Mesothelial cell of epicardium (in vitro differentiated cells): ENCODE results near the gene ZDHHC14. TPM values are rescaled to one million over a fixed set of nuclear protein-coding genes. Genes with fewer than 3 reads are reported as not detected.

Experiments
- DNase-seq, 2 experiments: peaks; one replicate each; pipeline ENCODE4 v3.0.0; 2021; ENCODE audit warnings: low spot score in 2 of 2; ENCODE audit not compliant: unreplicated experiment in 2 of 2
- H3K27ac Mint-ChIP-seq: 2 replicates; pipeline ENCODE4 v1.8.0; 2021; ENCODE audit warnings: mixed read lengths
- H3K27me3 Mint-ChIP-seq: 2 replicates; pipeline ENCODE4 v1.8.0; 2021; ENCODE audit warnings: low read depth, mixed read lengths
- H3K36me3 Mint-ChIP-seq: 2 replicates; pipeline ENCODE4 v1.8.0; 2021; ENCODE audit warnings: mixed read lengths
- H3K4me1 Mint-ChIP-seq: 2 replicates; pipeline ENCODE4 v1.8.0; 2021; ENCODE audit warnings: mixed read lengths
- H3K4me3 Mint-ChIP-seq: 2 replicates; pipeline ENCODE4 v1.8.0; 2021; ENCODE audit warnings: mild to moderate bottlenecking, moderate library complexity, mixed read lengths
- H3K9me3 Mint-ChIP-seq: 2 replicates; pipeline ENCODE4 v1.8.0; 2021; ENCODE audit warnings: mixed read lengths
- total RNA-seq: library from RNA; stranded (reverse); gene quantifications from 3 replicates; pipeline ENCODE4 v1.2.1, GENCODE V29; 2021
- TF ChIP-seq, protein P1 (sequence below): fragments of 200-600 bp; sonication (generic); IDR thresholded peaks from one replicate; pipeline ENCODE4 v1.5.0; 2021; ENCODE audit warnings: antibody characterized with exemption; ENCODE audit not compliant: unreplicated experiment

The ZDHHC14 gene
- total RNA-seq, 1 donor from 2014 or later, result 11.3 TPM

DNA sequence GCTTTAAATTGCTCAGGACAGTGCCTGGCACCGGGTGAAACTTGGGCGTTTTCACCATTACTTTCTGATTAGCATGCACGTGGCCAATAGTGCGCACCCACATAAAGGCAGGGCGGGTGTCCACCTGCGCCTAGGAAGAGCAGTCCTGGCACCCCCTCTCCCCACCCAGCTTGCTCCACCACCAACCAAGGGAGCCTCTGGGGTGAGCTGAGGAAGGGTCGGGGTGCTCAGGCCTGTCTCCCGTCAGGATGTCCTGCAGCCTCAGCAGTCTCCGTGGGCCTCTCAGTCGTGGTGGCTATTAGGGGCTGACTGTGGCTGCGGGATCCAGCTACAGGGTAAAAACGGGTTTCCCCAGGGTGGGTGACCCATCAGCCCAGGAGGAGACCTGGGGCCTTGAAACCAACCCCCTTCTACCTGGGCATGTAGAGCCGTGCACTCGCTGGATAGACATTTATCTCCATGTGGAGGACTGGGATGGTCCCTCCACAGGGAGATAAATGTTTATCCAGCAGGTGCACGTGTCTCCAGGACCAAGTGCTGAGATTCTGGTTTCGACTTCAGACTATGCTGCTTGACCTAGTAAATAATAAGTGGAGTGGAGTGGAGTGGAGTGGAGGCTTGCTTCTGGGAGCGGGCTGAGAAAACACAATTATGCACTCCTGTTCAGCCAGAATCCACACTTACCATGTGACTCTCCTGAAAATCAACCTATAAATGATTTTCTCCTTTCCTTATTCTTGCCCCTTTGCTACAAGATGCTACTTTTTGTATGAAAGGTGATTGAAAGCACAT, 91.1 kb downstream of the ZDHHC14 start:
- Mint-ChIP-seq H3K4me1 (peaks cover 3% of the 10 kb centered on the region), H3K27me3 (no peaks in the 10 kb centered on the region), H3K27ac (no peak overlapping the region), H3K36me3 (peaks cover 3% of the 10 kb centered on the region), H3K9me3 (peaks cover 21% of the 10 kb centered on the region), H3K4me3 (no peak overlapping the region)
- TF ChIP-seq, protein P1, sequence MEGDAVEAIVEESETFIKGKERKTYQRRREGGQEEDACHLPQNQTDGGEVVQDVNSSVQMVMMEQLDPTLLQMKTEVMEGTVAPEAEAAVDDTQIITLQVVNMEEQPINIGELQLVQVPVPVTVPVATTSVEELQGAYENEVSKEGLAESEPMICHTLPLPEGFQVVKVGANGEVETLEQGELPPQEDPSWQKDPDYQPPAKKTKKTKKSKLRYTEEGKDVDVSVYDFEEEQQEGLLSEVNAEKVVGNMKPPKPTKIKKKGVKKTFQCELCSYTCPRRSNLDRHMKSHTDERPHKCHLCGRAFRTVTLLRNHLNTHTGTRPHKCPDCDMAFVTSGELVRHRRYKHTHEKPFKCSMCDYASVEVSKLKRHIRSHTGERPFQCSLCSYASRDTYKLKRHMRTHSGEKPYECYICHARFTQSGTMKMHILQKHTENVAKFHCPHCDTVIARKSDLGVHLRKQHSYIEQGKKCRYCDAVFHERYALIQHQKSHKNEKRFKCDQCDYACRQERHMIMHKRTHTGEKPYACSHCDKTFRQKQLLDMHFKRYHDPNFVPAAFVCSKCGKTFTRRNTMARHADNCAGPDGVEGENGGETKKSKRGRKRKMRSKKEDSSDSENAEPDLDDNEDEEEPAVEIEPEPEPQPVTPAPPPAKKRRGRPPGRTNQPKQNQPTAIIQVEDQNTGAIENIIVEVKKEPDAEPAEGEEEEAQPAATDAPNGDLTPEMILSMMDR, result no peak
- DNase-seq, result peak in 1 of 2 experiments; percentile 31

DNA sequence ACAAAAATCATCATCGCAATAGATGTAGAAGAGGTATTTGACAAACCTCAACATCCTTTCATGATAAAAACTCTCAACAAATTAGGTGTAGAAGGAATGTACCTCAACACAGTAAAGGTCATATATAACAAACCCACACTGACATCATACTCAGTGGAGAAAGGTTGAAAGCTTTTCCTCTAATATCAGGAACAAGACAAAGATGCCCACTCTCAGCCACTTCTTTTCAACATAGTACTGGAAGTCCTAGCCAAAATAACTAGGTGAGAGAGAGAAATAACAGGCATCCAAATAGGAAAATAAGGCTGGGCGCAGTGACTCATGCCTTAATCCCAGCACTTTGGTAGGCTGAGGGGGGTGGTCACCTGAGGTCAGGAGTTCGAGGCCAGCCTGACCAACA, 95.8 kb downstream of the ZDHHC14 start:
- no peaks in the 10 kb centered on the region for H3K27me3 Mint-ChIP-seq
- TF ChIP-seq, protein P1, result no peak
- peaks cover 3% of the 10 kb centered on the region for H3K36me3 Mint-ChIP-seq
- peaks cover 3% of the 10 kb centered on the region for H3K4me1 Mint-ChIP-seq
- no peak for DNase-seq
- H3K4me3 Mint-ChIP-seq, result no peak overlapping the region
- H3K27ac Mint-ChIP-seq, result no peak overlapping the region
- peaks cover 21% of the 10 kb centered on the region for H3K9me3 Mint-ChIP-seq

DNA sequence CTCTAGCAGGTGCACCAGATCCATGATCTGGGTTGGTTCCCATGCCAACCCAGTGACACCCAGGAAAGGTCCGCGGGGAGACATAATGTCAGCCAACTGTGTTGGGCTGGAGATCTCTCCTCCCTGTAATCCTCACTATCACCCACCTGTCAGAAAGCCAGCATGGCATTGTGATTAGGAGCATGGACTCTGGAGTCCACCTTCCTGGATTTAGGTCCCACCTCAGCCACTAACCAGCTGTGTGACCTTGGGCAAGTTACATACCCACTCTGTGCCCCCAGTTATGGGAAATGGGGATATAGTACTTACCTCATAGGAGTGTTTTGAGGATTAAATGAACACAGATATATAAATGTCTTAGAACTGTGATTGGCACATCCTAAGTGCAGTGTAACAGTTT, 97.9 kb downstream of the ZDHHC14 start:
- peaks cover 25% of the 10 kb centered on the region for H3K9me3 Mint-ChIP-seq

DNA sequence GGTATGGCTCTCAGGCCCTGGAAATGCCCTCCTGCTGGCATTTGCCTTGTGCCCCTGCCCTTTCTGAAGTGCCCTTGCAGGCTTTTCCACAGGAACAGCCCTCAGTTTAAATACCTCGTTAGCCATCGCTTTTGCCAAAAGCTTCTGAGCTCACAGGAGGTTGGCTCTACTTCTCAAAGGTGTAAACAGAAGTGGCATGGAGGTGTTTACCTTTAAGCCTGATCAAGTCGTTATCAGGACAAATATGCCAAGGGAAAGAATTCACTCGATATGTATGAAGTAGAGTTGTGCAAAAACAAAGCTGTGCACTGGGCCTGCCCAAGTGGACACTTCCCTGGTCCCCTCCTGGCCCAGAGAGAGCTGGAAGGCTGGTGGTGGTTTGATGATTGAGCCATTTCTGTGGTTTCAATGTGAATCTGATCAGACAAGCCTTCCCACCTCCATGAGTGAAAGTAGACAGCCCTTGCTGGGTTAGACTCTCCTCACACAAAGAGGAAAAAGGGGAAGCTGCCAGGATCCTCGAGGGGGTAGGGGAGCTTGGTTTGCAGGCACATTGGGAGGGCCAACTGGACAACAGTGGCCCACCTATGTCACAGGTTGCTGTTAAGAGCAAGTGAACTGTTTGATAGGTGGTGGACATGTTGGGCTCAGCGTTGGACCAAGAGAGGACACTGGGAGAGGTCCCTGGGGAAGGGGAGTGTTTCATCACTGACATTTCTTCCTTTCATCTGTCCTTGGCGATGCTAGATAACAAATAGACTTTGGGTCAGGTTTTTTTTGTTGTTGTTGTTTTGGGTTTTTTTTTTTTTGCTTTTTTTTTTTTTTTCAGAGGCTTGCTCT, 98.7 kb downstream of the ZDHHC14 start:
- Mint-ChIP-seq H3K27ac (no peak overlapping the region), H3K4me3 (no peak overlapping the region), H3K4me1 (no peaks in the 10 kb centered on the region), H3K27me3 (no peaks in the 10 kb centered on the region), H3K36me3 (peaks cover 3% of the 10 kb centered on the region), H3K9me3 (peaks cover 24% of the 10 kb centered on the region)
- DNase-seq, result no peak
- TF ChIP-seq, protein P1, result no peak

More for the DNA sequence above, 97.9 kb downstream of the ZDHHC14 start:
- Mint-ChIP-seq H3K4me3 (no peak overlapping the region), H3K4me1 (no peaks in the 10 kb centered on the region), H3K27ac (no peak overlapping the region), H3K27me3 (no peaks in the 10 kb centered on the region), H3K36me3 (peaks cover 3% of the 10 kb centered on the region)
- no peak for DNase-seq
- TF ChIP-seq, protein P1, result no peak

DNA sequence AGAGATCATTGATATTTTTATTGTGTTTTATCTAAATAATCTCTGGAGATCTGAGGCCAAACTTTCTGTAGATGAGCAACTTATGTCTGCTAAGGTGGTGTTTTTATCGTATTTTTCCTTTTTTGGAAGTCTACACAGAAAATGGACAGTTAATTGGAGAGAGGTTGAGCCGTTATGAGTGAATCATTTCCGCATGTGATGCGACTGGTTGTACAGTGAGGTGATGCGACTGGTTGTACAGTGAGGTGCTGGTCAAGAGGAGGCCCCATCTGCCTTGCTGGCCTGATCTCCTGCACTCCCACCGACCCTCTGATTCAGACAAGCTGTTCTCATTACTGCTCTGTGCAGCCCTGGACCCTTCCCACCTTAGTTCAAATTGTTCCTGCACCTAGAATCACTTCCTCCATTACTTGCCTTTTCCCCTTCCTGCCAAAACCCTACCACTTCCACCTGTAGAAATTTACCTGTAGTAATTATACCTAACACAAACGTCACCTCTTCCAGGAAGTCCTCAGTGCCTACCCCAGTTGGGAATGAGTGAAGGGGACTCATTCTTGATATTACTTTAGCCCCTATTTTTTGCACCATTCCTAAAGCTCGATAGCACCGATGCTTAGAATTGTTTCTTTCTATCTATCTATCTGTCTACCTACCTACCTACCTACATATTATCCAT, 100.3 kb downstream of the ZDHHC14 start:
- Mint-ChIP-seq H3K4me3 (no peak overlapping the region), H3K4me1 (no peaks in the 10 kb centered on the region), H3K27ac (no peak overlapping the region), H3K36me3 (peaks cover under 1% of the 10 kb centered on the region), H3K9me3 (peaks cover 8% of the 10 kb centered on the region), H3K27me3 (no peaks in the 10 kb centered on the region)
- no peak for DNase-seq
- TF ChIP-seq, protein P1, result no peak
